ENCODE data around the gene CDH15.
"Not testable (repeated sequence)": the region's sequence is repeated elsewhere in the genome, so short reads cannot be mapped to it uniquely, and the experiment has no call there.

The CDH15 gene

DNA sequence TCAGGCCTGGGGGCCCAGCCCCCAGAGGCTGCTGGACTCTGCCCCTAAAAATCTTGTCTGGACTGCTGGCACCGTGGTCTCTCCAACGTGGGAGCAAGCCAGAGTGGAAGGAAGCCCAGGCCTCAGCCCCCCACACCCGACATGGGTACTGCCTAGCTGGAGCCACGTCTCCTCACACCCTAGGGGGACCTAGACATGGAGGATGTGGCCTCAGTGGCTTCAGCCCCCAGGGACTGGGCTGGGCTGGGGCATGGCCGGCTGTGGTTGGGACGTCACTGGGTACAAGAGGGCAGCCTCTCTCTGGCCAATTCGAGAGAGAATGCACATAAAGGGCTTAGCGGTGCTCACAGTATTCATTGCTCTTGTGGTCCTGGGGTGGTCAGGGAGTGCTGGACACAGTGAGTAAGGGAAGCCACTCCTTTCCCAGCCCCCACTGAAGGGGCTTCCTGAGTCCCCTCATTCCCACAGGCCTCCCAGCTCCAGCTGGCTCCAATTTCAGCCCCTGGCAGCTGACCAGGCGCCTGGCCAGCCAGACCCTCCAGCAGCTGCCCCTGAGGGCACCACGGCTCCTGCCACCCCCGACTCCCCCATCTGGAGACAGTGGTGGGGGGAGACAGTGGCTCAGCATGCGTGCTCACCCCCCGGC lies 1.1 kb downstream of the CDH15 start:
- DNase-seq (ENCODE audit: low read depth in 2 of 2), result no peak

- no peak for DNase-seq (ENCODE audit: low read depth in 2 of 2)
Observed at GRCh38 chr16:89173174-89173921, 1.8 kb downstream of the CDH15 start.

DNA sequence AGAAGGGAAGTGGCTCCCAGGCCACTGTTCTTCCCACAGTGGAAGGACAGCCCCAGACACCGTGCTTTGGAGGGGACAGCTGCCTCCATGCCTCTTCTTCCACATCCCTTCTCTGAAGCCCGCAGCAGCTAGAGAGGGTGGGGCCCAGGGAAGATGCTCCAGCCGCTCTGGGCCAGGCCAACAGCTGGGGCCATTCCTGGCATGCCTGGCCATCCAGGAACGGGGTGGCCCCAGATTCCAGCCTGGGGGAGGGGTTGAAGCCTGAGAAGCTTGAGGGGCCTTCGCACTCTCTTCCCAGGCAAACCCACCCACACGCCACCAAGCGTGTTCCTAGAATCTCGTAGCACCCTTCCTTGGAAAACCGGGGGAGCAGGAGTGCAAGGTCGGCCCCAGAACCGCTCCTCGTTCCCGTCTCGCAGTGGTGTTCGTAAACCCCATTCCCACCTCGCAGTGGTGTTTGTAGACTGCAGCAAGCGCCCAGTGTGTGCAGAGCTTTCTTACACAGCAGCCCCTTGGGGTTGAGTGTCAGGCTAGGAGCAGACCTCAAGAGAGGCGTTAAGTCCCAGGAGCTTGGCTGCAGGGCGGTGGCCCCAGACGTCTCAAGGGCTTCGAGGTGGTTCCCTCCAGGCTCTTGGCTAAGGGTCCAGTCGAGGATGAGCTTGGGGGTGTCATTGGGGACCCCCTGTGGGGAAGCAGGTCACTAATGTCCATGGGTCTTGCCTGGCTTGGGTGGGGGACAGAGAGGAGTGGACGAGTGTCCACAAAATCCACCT lies 2.7 kb downstream of the CDH15 start:
- no peak for DNase-seq (ENCODE audit: low read depth in 2 of 2)

- no peak for DNase-seq (ENCODE audit: low read depth in 2 of 2)
Observed at GRCh38 chr16:89174877-89175276, 3.3 kb downstream of the CDH15 start.

GRCh38 chr16:89175280-89176146 lies 4.0 kb downstream of the CDH15 start:
- DNase-seq (ENCODE audit: low read depth in 2 of 2), result no peak

DNA sequence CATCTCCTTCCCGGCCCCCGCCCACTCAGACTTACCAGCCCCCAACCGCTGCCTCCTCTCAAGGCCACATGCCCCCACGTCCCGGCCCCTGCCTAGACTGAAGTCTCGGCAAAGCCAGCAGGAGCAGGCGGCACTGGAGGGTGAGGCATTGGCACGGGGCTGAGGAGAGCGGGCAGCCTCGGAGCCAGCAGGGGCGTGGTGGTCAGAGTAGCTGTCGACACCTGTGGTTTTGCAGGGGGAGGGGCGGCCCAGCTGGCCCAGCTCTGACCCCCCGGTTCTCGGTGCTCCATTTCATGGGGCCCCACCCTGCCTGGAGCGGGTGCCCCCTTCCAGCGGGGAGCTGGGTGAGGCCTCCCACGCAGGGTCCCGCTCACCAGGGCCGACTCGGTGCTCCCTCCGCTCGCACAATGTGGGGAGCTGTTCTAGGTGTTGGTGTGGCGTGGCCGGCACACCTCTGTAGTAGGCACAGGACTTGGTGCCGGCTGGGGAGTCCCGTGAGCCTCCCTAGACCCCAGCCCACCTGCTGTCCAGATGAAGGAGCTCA lies 4.7 kb downstream of the CDH15 start:
- DNase-seq (ENCODE audit: low read depth in 2 of 2), result no peak

DNA sequence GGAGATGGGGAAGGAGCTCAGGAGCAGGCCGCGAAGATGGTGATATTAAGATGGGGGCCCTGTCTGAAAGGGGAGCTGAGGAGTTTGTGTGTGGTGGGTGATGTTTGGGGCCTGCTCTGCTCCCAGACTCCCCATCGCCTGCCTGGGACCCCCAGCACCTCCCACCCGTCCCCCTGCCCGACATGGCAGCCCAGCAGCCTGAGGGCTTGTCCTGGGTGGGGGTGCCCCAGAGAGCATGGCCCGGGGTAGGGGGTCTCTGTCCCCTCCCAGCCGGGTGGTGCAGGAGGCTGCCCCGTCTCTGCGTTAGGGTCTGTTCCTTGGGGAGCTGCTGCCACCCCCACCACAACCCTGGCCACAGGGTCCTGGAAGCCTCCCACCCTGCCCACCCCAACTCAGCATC lies 5.2 kb downstream of the CDH15 start:
- DNase-seq (ENCODE audit: low read depth in 2 of 2), result no peak

DNA sequence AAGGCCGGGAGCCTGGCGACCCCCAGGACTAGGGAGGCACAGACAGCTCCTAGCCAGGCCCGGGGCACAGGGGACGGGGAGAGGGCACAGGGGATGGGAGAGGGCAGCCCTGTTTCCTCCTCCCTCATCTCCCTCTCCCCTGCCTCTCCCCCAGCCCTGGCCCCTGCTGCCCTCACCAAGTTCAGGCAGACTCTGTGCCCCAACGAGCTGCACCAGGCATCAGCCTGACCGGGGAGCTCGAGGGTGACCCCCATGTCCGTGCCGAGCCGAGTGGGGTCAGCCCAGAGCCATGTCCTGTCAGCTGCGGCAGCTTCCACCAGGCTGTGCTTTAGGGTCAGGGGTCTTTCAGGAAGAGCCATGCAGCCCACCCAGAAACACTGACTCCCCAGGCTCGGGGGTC lies 6.0 kb downstream of the CDH15 start:
- no peak for DNase-seq (ENCODE audit: low read depth in 2 of 2)

GRCh38 chr16:89178453-89179147 lies 7.1 kb downstream of the CDH15 start:
- no peak for DNase-seq (ENCODE audit: low read depth in 2 of 2)

- no peak for DNase-seq (ENCODE audit: low read depth in 2 of 2)
Observed at GRCh38 chr16:89179148-89179484, 7.6 kb downstream of the CDH15 start.

GRCh38 chr16:89179656-89180315 lies 8.2 kb downstream of the CDH15 start:
- no peak for DNase-seq (ENCODE audit: low read depth in 2 of 2)

DNA sequence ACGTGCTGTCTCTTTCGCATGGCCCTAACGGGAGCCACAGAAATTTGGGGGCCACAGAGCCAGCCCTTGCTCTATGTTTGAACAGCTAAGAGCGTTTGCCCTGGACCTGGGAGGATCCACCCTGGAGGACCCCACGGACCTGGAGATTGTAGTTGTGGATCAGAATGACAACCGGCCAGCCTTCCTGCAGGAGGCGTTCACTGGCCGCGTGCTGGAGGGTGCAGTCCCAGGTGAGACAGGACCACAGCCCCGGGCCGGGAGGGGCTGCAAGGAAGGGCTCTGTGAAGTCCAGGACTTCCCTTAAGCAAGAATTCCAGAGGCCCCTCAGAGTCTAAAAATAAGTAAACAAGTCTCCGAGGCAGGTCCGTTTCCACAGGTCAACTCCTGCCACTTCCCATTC lies 11.9 kb downstream of the CDH15 start:
- DNase-seq (ENCODE audit: low read depth in 2 of 2), result no peak

GRCh38 chr16:89183975-89184676 lies 12.6 kb downstream of the CDH15 start:
- DNase-seq (ENCODE audit: low read depth in 2 of 2), result no peak

DNA sequence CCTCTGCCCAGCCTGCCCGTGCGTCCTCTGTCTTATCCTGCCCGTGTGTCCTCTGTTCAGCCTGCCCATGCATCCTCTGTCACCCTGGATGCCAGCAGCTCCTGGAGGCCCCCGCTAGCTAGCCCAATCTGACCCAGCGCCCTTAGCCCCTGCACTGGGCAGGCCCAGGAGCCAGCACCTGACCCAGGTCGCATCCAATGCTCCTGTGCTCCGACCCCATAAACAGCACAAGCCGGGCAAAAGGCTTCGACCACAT lies 13.1 kb downstream of the CDH15 start:
- DNase-seq (ENCODE audit: low read depth in 2 of 2), result no peak

- no peak for DNase-seq (ENCODE audit: low read depth in 2 of 2)
Observed at GRCh38 chr16:89184933-89185794, 13.6 kb downstream of the CDH15 start.

- not testable (repeated sequence) for DNase-seq (ENCODE audit: low read depth in 2 of 2)
Observed at GRCh38 chr16:89185887-89186592, 14.5 kb downstream of the CDH15 start.

DNA sequence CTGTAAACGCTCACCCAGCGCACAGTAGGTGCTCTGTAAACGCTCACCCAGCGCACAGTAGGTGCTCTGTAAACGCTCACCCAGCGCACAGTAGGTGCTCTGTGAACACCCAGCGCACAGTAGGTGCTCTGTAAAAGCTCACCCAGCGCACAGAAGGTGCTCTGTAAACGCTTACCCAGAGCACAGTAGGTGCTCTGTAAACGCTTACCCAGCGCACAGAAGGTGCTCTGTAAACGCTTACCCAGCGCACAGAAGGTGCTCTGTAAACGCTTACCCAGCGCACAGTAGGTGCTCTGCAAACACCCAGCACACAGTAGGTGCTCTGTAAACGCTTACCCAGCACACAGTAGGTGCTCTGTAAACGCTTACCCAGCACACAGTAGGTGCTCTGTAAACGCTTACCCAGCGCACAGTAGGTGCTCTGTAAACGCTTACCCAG lies 15.1 kb downstream of the CDH15 start:
- not testable (repeated sequence) for DNase-seq (ENCODE audit: low read depth in 2 of 2)

DNA sequence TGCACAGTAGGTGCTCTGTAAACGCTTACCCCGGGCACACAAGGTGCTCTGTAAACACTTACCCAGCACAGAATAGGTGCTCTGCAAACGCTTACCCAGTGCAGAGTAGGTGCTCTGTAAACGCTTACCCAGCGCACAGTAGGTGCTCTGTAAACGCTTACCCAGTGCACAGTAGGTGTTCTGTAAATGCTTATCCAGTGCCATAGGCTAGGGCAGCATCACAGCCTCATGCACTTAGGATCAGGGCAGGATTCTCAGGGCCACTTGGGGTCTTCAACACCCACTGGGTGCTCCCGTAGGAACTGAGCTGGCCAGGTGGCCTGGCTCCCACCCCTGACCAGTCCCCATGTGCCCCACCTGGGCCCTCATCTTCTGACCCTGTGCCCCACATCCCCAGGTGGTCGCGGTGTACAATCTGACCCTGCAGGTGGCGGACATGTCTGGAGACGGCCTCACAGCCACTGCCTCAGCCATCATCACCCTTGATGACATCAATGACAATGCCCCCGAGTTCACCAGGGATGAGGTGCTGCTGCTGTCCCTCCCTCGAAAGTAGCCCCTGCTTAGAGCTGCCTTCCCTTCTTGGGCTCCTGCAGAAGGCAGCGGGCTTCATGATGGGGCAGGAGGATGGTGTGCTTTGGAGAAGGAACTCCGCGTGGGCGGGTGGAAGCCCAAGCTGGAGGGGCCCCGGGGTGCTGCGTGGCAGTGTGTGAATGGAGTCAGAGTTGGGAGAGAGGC lies 15.7 kb downstream of the CDH15 start:
- DNase-seq (ENCODE audit: low read depth in 2 of 2), result no peak

All from fibroblast of skin of left biceps (primary cell).